Endometrium (tissue), 2 donors: ENCODE data around the gene TSPAN2.

Experiments
- FAIRE-seq: peaks from 2 replicates; lab custom pipeline; 2012; peaks lifted over from hg19 to GRCh38; lab: Jason Lieb, UNC
- donor health status: control.
- donor health status: control.

TSPAN2 gene

GRCh38 chr1:115113766-115114165 is 24.5 kb upstream of the TSPAN2 start:
- FAIRE-seq: no peak

- no peak for FAIRE-seq
These were observed 23.4 kb upstream of the TSPAN2 start for GRCh38 chr1:115112496-115113375.

- FAIRE-seq: no peak
These were observed 18.4 kb upstream of the TSPAN2 start for GRCh38 chr1:115107516-115108260.

- no peak for FAIRE-seq
These were observed 16.5 kb upstream of the TSPAN2 start for GRCh38 chr1:115105831-115106230.

- no peak for FAIRE-seq
These were observed 10.4 kb upstream of the TSPAN2 start for GRCh38 chr1:115099693-115100050.

- FAIRE-seq: no peak
These were observed 9.8 kb upstream of the TSPAN2 start for GRCh38 chr1:115098979-115099692.

GRCh38 chr1:115092175-115092574 is 2.9 kb upstream of the TSPAN2 start:
- no peak for FAIRE-seq

- FAIRE-seq: no peak
These were observed 2.3 kb upstream of the TSPAN2 start for GRCh38 chr1:115091572-115091971.

GRCh38 chr1:115090956-115091355 is 1.7 kb upstream of the TSPAN2 start:
- FAIRE-seq: no peak

- no peak for FAIRE-seq
These were observed 1.2 kb upstream of the TSPAN2 start for GRCh38 chr1:115090540-115090939.

- FAIRE-seq: peak; percentile 41
These were observed 835 bp upstream of the TSPAN2 start for GRCh38 chr1:115090186-115090490.

GRCh38 chr1:115088871-115089419 is 358 bp downstream of the TSPAN2 start:
- no peak for FAIRE-seq

- no peak for FAIRE-seq
These were observed 1.1 kb downstream of the TSPAN2 start for GRCh38 chr1:115088115-115088778.

- no peak for FAIRE-seq
These were observed 3.0 kb downstream of the TSPAN2 start for GRCh38 chr1:115086176-115086830.

GRCh38 chr1:115084902-115085511 is 4.3 kb downstream of the TSPAN2 start:
- peak; percentile 45 for FAIRE-seq

GRCh38 chr1:115082949-115083348 is 6.4 kb downstream of the TSPAN2 start:
- FAIRE-seq: no peak

GRCh38 chr1:115078708-115079107 is 10.6 kb downstream of the TSPAN2 start:
- FAIRE-seq: no peak

GRCh38 chr1:115077984-115078330 is 11.3 kb downstream of the TSPAN2 start:
- no peak for FAIRE-seq

- no peak for FAIRE-seq
These were observed 11.9 kb downstream of the TSPAN2 start for GRCh38 chr1:115077286-115077983.

- FAIRE-seq: no peak
These were observed 12.9 kb downstream of the TSPAN2 start for GRCh38 chr1:115076384-115076915.
